HUES6 (cell line): ENCODE measurements around the gene CLDN2.

Source experiments
- H3K27ac ChIP-seq: 2 replicates; pipeline ENCODE4 v1.7.0; 2013; ENCODE audit warnings: low read depth, mild to moderate bottlenecking, low read length, inconsistent platforms
- H3K27me3 ChIP-seq: 2 replicates; pipeline ENCODE4 v1.6.1; 2013; ENCODE audit warnings: low read length; ENCODE audit not compliant: control insufficient read depth, insufficient read depth
- H3K36me3 ChIP-seq: 2 replicates; pipeline ENCODE4 v1.6.1; 2013; ENCODE audit warnings: low read length; ENCODE audit not compliant: control insufficient read depth, insufficient read depth
- H3K4me1 ChIP-seq: 2 replicates; pipeline ENCODE4 v1.6.1; 2013; ENCODE audit warnings: low read length; ENCODE audit not compliant: control insufficient read depth, insufficient read depth
- H3K4me3 ChIP-seq: 2 replicates; pipeline ENCODE4 v1.5.1; 2013; ENCODE audit warnings: low read depth, low read length
- H3K9ac ChIP-seq: one replicate; pipeline ENCODE4 v1.6.1; 2013; ENCODE audit warnings: mild to moderate bottlenecking, low read length
- H3K9me3 ChIP-seq: 2 replicates; pipeline ENCODE4 v1.6.1; 2013; ENCODE audit warnings: low read depth, low read length; ENCODE audit not compliant: control insufficient read depth, insufficient read depth

CLDN2 gene

DNA sequence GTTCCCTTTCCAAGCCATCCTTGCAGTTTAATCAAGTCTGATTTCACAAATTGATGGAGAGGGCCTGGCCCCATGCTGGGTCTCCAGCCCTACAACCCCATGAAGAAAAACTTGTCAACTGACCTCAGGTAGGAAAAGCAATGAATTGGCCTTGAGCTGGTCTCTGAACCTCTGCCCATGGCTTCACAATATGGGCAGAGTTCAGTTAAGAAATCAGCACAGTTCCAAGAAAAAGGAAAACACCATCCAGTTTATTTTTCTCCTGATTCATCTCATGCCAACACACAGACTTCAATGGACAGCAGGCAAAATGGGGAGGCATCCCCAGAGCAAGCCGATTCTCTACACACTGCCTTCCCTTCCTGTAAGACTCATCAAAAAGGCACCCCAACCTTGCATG, 20.4 kb upstream of the CLDN2 start:
- H3K9ac ChIP-seq, result no peak overlapping the region
- H3K36me3 ChIP-seq, result no peaks in the 10 kb centered on the region
- H3K27me3 ChIP-seq, result peaks cover 32% of the 10 kb centered on the region
- H3K4me3 ChIP-seq, result no peak overlapping the region
- H3K27ac ChIP-seq, result no peak overlapping the region
- H3K4me1 ChIP-seq, result peaks cover 10% of the 10 kb centered on the region
- H3K9me3 ChIP-seq, result no peaks in the 10 kb centered on the region

DNA sequence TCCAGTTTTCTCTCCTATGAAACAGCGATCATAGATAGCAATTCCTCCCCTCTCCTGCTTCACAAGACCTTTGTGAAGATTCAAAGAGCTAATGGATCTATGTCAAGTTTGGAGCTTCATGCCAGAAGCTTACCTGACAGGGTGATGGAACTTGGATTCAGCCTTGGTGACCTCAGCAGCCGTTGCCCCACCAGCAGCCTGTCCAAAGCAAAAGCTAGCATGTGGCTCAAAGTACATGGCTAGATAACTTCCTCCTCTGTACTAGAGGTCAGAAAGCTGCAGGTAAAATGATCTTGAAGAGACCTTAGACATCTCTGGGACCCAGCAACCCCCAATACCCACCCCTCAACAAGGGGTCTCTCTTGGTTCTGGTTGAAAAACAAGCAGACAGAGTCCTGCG, 18.9 kb upstream of the CLDN2 start:
- H3K27me3 ChIP-seq, result peaks cover 42% of the 10 kb centered on the region
- H3K9me3 ChIP-seq, result no peaks in the 10 kb centered on the region
- no peaks in the 10 kb centered on the region for H3K36me3 ChIP-seq
- no peak overlapping the region for H3K4me3 ChIP-seq
- peaks cover 7% of the 10 kb centered on the region; the same call in 1 of the 2 replicates for H3K4me1 ChIP-seq
- H3K27ac ChIP-seq, result no peak overlapping the region
- no peak overlapping the region for H3K9ac ChIP-seq

DNA sequence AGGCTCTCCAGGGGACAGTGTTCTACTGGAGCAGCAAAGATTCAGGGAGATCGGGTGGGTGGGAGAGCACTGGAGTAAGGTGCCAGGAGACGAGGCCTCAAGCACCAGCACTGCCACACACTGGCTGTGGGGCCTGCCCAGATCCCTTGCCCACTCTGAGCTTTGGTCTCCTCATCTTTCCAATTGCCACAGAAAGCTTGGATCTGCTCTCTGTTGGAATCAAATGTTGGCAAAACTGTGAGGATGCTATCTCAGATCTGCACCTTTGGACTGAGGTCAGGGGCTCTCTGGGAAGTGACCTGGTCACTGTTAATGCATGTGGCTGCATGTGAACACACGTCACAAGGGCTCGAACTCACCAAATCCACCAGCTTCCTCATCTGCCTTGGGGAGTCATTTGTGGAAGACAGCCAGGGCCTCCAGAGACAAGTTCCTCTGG, 18.4 kb upstream of the CLDN2 start:
- no peak overlapping the region for H3K9ac ChIP-seq
- no peak overlapping the region for H3K4me3 ChIP-seq

DNA sequence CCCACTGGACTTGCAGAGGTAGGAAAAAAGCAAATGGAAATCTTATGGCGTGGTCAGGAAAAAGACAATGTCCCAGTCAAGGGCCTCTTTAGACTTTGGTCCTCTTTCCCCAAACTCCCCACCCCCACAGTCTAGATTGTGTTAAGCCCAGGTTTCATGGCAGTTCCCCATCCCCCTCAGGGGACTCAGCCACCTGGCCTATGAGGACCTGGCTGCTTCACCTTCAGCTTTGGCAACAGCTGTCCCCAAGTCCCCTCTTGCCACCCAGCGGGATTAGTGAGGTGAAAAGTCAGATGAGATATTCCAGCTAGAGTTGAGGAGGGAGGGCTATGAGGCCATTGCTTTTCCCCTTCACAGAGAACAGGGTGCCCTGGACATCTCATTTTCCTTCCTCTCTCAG, 17.5 kb upstream of the CLDN2 start:
- Histone ChIP-seq H3K4me3 (no peak overlapping the region), H3K27ac (no peak overlapping the region), H3K4me1 (peaks cover 7% of the 10 kb centered on the region; the same call in 1 of the 2 replicates), H3K9ac (no peak overlapping the region), H3K36me3 (no peaks in the 10 kb centered on the region), H3K9me3 (no peaks in the 10 kb centered on the region), H3K27me3 (peaks cover 46% of the 10 kb centered on the region)

More for the DNA sequence above, 18.4 kb upstream of the CLDN2 start:
- Histone ChIP-seq H3K27ac (no peak overlapping the region), H3K27me3 (peaks cover 43% of the 10 kb centered on the region), H3K9me3 (no peaks in the 10 kb centered on the region), H3K4me1 (peaks cover 7% of the 10 kb centered on the region; the same call in 1 of the 2 replicates), H3K36me3 (no peaks in the 10 kb centered on the region)

DNA sequence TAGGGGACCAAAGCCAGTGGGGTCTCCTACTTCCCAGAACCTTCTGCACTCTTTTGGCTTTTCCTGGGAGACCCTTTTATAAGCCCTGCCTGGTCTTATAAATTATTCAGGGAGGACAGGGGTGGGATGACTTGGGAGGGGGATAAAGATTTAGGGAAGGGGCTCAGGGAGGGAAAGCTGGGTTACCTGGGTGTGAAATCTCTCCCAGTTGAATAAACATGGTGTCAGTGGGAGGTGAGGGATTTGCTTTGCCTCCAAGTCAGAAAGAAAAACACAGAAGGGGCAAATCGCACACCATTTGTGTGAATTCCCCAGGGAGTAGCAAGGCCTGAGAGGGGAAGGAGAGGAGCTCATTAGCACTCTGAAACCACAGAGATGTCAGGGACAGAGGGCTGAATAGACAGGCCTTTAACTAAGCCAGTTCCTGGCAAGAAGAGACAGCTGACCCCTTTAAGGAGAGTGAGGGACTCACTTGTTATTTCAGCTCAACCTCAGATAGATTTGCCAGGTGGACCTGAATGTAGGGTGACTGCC, 16.8 kb upstream of the CLDN2 start, which contains the start of gene RIPPLY1:
TSS of gene RIPPLY1 (minus strand) at position 51 of the 534 bp plus-strand sequence. CDS start 54 bp downstream, outside the sequence.
- Histone ChIP-seq H3K27ac (no peak within 1 kb of the TSS), H3K4me1 (peaks cover 7% of the 10 kb centered on the region; the same call in 1 of the 2 replicates), H3K9ac (no peak within 1 kb of the TSS), H3K27me3 (peaks cover 46% of the 10 kb centered on the region), H3K36me3 (no peaks in the 10 kb centered on the region), H3K4me3 (no peak within 1 kb of the TSS), H3K9me3 (no peaks in the 10 kb centered on the region)

DNA sequence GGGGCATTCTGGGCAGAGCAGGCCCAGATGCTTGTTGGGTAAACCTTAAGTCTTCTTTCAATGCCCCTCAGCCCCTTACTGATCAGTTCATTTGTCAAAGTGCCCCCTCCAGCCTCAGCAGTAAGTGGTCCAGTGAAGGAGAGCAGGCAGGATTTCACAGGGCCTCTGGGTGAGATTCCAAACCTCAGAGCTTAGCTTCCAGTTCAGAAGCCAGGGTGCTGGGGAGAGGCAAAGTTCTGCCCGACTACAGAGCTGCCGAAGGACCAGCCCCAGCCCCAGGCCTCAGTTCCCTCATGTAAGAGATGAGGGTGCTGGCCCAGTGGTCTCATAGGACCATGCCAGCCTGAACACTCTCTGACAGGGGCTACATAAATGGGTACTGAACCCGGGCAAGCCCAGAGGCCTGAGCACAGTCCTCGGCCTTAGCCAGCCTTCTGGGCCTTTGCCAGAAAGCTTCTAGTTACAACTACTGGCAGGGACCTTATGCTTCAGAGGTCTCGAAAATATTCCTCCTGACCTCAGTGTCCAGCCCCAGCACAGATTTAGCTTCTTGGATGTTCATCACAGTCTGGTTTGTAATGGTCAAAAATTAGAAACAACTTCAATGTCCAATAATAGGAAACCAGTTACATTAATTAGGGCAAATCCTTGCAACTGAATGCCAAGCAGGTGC, 16.2 kb upstream of the CLDN2 start:
- Histone ChIP-seq H3K4me3 (no peak overlapping the region), H3K9ac (no peak overlapping the region), H3K9me3 (no peaks in the 10 kb centered on the region), H3K36me3 (no peaks in the 10 kb centered on the region), H3K4me1 (peaks cover 3% of the 10 kb centered on the region; the same call in 1 of the 2 replicates), H3K27ac (no peak overlapping the region), H3K27me3 (peaks cover 50% of the 10 kb centered on the region)

DNA sequence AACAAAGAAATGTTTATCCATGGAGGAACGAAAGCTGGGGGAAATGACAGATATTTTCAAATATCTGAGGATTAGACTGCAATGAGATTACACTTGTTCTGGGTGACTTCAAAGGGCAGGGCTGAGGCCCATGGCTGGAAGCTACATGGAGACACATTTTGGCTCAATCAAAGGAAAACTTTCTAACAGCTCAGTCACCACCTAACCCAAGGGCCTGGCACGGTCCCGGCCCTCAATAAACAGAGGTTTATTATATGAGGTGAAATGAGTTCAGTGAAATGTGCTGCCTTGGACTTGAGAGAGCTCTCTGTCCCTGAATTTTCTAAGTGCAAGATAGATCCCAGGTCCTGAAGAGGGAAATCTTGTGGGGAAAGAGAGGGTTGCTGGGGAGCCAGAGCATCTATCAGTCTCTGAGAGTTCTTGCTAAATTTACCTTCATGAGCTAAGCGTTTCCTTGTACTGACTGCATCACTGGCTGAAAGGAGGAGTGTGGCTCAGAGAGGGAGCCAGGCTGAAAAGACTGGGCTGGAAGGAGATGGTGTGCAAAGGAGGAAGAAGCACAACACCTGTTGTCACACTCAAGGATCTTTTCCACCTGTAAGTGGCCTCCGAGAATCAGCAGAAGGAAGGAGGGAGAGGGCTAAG, 15.0 kb upstream of the CLDN2 start:
- H3K4me1 ChIP-seq, result no peaks in the 10 kb centered on the region; the same call in 1 of the 2 replicates
- H3K27ac ChIP-seq, result no peak overlapping the region
- H3K9ac ChIP-seq, result no peak overlapping the region
- H3K9me3 ChIP-seq, result no peaks in the 10 kb centered on the region
- H3K36me3 ChIP-seq, result no peaks in the 10 kb centered on the region
- no peak overlapping the region for H3K4me3 ChIP-seq
- H3K27me3 ChIP-seq, result peaks cover 52% of the 10 kb centered on the region

DNA sequence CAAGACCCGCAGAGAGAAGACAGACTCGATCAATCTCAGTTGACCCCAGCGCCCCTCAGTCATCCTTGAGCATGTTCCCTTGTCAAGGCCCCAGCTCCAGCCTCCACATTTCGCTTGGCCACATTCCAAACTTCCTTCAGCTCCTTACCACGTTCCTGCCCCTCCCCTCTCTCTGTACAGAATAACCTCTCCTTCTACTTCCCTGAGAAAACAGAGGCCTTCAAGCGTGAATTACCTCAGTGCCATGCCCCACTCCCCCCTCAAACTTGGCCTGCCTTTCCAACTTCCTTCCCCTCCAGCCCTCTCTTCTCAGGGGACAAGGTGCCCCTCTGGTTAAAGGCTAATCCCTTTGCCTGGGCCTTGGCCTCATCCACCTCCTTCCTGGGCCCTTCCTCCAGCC, 13.8 kb upstream of the CLDN2 start:
- no peaks in the 10 kb centered on the region for H3K36me3 ChIP-seq
- H3K4me1 ChIP-seq, result no peaks in the 10 kb centered on the region; the same call in 1 of the 2 replicates
- no peak overlapping the region for H3K4me3 ChIP-seq
- H3K27me3 ChIP-seq, result peaks cover 46% of the 10 kb centered on the region
- no peak overlapping the region for H3K27ac ChIP-seq
- no peak overlapping the region for H3K9ac ChIP-seq
- no peaks in the 10 kb centered on the region for H3K9me3 ChIP-seq

DNA sequence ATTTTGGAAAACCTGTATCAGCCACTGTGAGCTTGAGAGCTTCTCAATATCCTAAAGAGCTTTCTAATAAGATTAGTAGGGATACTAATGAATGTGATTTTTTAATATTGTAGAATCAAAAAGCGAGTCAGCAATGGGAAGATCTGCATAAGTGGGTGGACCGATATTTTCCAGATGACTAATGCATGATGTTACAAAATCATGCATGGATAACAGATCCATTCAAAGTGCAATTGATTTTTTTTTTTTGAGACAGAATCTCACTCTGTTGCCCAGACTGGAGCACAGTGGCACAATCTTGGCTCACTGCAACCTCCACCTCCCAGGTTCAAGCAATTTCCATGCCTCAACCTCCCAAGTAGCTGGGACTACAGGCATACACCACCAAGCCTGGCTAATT, 7.3 kb upstream of the CLDN2 start:
- Histone ChIP-seq H3K9me3 (no peaks in the 10 kb centered on the region), H3K4me3 (no peak overlapping the region), H3K36me3 (no peaks in the 10 kb centered on the region), H3K4me1 (no peaks in the 10 kb centered on the region), H3K9ac (no peak overlapping the region), H3K27ac (no peak overlapping the region), H3K27me3 (peaks cover 38% of the 10 kb centered on the region)

DNA sequence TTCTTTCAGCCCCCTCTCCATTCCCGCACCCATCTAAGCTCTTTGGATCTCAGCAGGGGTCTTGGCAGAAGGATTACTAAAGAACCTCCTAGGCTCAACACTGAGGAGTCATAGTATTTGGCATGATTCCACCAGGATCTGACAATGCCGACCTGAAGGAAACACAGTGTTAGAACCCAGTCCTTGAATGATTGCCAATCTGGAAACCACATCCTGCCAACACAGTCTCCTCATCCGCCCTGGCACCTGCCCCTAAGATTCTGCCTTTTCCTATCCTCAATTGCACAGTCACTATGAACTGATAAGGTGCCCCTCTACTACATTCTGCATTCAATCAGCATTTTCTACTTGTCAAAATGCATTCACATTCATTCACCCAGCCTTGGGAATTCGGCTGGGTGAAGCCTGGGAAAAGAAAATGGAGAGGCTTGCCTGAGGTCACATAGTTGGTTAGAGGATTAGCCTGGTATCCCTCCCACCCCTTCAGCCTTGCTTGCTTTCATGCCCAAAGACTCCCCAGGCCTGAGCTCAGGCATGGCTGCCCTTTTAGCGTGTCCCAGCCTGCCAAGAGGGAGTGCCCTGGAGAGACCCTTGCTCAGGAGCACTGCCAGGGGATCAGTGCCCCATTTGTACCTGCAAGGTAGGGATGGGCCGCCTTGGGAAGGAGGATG, 2.2 kb upstream of the CLDN2 start:
- Histone ChIP-seq H3K4me3 (no peak overlapping the region), H3K9ac (no peak overlapping the region), H3K9me3 (no peaks in the 10 kb centered on the region), H3K4me1 (peaks cover 21% of the 10 kb centered on the region), H3K27me3 (peaks cover 51% of the 10 kb centered on the region), H3K36me3 (no peaks in the 10 kb centered on the region), H3K27ac (no peak overlapping the region)

DNA sequence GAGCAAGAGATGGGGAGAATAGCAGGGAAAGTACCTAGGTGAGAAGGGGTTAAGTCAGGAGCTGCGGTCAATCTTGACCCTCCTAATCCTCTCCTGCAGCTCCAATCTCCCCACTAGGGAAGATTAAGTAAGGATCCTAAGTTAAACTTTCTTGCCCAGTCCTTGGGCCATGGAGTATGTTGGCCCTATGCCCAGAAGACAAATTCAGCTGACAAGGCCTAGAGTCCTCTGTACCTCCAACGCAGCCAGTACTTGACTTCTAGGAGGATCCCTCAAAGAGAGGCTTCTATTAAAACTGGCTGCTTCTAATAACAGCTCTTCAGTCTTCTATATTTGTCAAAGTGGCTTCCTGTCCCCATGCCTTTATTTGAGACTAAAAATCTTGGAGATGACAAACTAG, 1.4 kb downstream of the CLDN2 start:
- peaks cover 48% of the 10 kb centered on the region for H3K27me3 ChIP-seq
- H3K9me3 ChIP-seq, result no peaks in the 10 kb centered on the region
- no peaks in the 10 kb centered on the region for H3K36me3 ChIP-seq
- no peak overlapping the region for H3K4me3 ChIP-seq
- no peak overlapping the region for H3K27ac ChIP-seq
- H3K9ac ChIP-seq, result no peak overlapping the region
- H3K4me1 ChIP-seq, result peaks cover 21% of the 10 kb centered on the region
